Esophagus squamous epithelium (tissue), 4 donors: ENCODE data around the gene TEX52.

Experiments used
- POLR2A ChIP-seq, 4 donors: fragments of 450-650 bp; IDR thresholded peaks; one replicate each; pipeline ENCODE4 v1.6.1; 2017; ENCODE audit warnings: antibody characterized with exemption in 4 of 4, mild to moderate bottlenecking in 4 of 4, moderate library complexity in 3 of 4
- TF ChIP-seq, protein P1 (sequence below), 6 experiments: fragments of 450-650 bp in 4 of 6; fragments of 200-600 bp in 2 of 6; sonication (generic) in 2 of 6; IDR thresholded peaks; one replicate each; pipeline ENCODE4 v1.5.1; 2016 to 2019; ENCODE audit warnings: antibody characterized with exemption in 6 of 6, mild to moderate bottlenecking in 4 of 6, moderate library complexity in 4 of 6

DNA sequence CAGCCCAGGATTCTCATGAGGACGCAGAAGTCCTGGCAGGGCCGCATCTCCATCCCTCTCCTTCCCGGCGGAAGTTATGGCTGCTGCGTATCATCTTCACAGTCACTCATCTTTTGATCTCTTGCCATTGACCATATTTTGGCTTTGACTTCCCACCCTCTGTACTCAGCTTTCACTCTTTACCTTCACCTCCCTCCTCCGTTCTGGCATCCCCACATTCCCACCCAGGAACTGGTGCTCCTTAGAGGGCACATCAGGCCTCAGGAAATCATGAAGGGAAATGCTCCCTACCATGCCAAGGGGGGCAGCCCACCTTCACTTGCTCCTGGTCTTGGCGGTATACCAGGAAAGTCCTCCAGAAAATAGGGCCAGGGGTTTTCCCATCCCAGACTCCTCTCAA lies 1.3 kb downstream of the TEX52 start:
- TF ChIP-seq, protein P1, sequence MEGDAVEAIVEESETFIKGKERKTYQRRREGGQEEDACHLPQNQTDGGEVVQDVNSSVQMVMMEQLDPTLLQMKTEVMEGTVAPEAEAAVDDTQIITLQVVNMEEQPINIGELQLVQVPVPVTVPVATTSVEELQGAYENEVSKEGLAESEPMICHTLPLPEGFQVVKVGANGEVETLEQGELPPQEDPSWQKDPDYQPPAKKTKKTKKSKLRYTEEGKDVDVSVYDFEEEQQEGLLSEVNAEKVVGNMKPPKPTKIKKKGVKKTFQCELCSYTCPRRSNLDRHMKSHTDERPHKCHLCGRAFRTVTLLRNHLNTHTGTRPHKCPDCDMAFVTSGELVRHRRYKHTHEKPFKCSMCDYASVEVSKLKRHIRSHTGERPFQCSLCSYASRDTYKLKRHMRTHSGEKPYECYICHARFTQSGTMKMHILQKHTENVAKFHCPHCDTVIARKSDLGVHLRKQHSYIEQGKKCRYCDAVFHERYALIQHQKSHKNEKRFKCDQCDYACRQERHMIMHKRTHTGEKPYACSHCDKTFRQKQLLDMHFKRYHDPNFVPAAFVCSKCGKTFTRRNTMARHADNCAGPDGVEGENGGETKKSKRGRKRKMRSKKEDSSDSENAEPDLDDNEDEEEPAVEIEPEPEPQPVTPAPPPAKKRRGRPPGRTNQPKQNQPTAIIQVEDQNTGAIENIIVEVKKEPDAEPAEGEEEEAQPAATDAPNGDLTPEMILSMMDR (IDR thresholded peaks at IDR 0.05), result no peak
- TF ChIP-seq POLR2A (IDR thresholded peaks at IDR 0.05), result no peak
